SKM-1 (cell line): ENCODE data around the gene ESR2.
"Not testable (repeated sequence)": the region's sequence is repeated elsewhere in the genome, so short reads cannot be mapped to it uniquely, and the experiment has no call there.

Source experiments
- DNase-seq: peaks from one replicate; lab custom pipeline; 2025; ENCODE audit not compliant: unreplicated experiment; lab: John Stamatoyannopoulos, UW

Gene ESR2

GRCh38 chr14:64158608-64159007 is 135.6 kb downstream of the ESR2 start:
- no peak for DNase-seq

GRCh38 chr14:64149921-64150320 is 144.2 kb downstream of the ESR2 start:
- no peak for DNase-seq

- no peak for DNase-seq
These were observed 146.9 kb downstream of the ESR2 start for GRCh38 chr14:64147126-64147790.

DNA sequence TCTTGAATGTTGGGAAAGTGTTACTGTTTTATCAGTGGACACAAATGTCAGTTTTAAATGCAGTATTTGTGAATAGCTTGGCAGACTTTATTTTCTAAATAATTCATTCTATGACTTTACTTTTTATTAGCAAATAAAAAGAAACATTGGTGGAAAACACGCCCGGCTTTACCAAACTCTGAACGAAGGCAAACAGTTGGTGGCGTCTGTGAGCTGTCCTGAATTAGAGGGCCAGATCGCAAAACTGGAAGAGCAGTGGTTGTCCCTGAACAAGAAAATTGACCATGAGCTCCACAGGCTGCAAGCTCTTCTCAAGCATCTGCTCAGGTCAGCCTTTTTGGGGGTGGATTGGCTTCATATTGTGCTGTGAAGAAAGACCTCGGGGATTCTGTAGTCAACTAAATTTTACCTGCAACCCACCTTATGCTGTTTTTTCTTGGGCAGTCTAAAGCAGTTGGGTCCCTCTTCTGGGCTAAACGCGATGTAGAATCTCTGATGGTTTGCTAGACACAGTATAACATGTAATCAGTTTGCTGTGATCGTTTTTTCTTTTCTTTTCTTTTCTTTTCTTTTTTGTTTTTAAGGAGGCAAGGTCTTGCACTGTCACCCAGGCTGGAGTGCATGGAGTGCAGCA is 156.4 kb downstream of the ESR2 start:
- no peak for DNase-seq

GRCh38 chr14:64126548-64126947 is 167.6 kb downstream of the ESR2 start:
- DNase-seq, result no peak

- DNase-seq, result no peak
These were observed 168.9 kb downstream of the ESR2 start for GRCh38 chr14:64125270-64125669.

DNA sequence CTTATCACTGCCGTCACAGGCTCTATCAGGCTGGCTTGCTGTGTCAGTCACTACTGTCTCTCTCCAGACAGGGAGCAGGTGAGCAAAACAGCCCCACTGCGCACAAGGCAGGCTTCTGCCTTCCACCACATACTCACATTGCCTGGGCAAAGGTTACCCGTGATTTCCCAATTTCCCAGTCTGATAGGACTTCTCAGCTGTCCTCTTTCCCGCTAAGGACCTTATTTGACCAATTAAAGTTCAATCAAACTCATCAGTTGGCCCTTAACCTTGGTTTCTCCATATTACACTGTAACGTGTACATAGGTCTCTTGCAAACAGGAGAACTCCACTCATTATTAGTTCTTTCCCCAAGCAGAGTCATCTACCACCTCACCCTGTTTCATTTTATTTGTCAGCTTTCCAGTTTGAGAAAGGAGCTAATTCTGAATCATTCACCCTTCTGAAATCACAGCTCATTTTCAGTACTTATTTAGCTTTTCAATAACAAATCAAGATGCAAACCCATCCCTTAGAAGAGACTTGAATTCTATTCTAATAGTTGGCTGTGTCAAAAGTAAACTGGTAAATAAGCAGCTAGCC is 170.8 kb downstream of the ESR2 start:
- DNase-seq, result no peak

DNA sequence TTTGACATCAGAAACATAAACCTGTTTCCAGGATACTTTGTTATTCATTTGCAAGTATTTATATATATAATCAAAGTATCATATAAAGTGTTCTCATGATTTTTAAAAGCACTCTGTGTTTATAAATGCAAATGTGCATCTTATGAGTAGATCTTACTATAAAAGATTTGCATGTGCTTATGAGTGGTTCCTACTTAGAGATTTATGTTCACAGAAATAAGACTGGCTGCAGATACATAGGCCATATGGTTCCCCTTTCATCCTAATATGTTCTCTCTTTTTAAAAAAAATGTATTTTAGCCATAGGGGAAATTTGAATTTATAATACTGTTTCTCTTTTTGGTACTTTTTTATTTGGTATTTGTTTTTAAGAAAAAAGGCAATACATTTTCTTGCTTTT is 174.2 kb downstream of the ESR2 start:
- DNase-seq, result no peak

DNA sequence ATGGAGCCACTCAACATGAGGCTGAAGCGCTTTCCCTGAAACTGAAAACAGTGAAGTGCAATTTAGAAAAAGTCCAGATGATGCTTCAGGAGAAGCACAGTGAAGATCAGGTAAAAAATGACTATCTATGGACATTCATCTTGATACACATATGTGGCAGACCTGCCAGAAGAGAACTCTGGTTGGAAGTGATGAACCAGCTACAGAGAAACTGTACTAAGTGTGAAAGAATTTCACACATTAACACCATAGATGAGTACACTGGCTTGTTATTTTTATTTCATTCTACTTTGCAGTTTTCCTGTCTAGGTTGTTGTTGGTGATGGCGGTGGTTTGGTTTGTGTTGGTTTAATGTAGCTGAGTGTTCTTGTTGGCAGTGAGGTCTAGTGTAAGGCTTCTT is 174.7 kb downstream of the ESR2 start:
- DNase-seq, result no peak

DNA sequence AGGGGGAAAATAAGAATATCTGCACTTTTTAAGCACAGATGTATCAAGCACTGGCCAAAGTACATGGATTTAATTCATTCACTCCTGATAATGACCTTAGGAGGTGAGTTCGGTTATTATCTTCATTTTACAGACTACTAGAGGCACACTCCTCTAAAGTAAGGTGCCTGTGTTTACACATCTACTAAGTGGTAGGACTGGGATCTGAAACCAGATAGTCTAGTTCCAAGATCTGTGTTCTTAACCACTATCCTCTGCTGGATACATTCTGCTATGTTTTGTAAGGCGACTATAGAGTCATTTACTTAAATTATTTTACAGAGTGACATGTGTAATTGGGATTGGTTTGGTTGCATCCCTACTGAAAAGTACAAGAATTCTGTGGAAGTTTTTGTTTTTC is 175.3 kb downstream of the ESR2 start:
- DNase-seq, result no peak

DNA sequence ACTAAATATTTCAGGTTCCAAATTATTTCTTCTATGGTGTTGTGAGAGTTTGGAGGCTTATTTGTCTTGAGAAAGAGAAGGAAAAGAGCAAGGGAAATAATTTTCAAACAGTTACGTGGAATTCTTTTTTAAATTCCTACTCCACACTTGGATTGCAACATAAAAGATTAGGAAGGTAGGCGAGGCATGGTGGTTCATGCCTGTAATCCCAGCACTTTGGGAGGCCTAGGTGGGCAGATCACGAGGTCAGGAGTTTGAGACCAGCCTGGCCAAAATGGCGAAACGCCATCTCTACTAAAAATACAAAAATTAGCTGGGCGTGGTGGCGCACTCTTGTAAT is 175.8 kb downstream of the ESR2 start:
- not testable (repeated sequence) for DNase-seq

DNA sequence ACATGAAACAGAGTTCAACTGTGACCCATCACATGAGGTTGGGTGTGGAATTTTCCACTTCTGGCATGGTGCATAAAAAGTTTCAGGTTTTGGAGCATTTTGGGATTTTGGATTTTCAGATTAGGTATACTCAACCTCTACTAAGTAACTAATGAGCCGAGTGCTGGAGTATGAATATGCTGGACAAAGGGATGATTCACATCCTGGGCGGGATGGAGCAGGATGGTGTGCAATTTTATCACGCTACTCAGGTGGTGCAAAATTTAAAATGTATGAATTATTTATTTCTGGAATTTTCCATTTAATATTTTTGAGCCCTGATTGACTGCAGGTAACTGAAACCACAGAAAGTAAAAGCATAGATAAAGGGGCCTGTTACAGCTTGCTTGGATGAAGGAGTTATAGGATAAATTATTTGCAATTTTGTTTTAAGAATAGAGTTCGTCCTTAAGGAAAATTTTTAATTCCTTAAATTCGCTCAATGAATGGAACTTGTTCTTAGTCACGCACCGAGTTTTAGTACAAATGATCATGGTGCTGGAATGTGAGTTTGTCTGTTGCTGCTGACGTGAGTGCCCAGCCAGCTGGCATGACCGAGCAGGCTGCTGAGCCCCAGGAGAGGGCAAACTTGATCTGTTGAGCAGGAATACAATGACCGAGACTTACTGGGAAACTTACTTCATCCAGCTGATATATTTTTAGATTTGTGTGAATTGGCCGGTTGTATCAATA is 176.3 kb downstream of the ESR2 start:
- no peak for DNase-seq

DNA sequence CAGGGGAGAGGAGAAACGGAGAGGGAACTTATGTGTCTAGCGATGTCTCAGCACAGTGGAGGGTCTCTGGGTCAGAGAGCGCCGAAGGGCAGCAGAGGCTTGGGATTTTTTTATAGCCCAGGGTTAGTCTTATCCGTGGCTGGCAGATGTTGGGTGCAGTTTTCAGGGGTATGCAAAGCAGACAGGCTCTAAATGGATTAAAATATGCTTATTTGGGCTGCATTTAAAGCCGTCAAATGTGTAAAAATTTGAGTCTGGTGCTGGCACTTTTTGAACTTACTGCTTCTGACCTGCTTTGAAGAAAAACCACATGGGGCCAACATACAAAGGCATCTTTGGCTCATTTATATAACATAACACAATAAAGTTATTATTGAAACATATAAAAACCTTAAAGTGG is 178.8 kb downstream of the ESR2 start:
- no peak for DNase-seq

- DNase-seq, result no peak
These were observed 179.4 kb downstream of the ESR2 start for GRCh38 chr14:64114796-64115195.

- peak; percentile 2 for DNase-seq
These were observed 180.0 kb downstream of the ESR2 start for GRCh38 chr14:64114166-64114565.

DNA sequence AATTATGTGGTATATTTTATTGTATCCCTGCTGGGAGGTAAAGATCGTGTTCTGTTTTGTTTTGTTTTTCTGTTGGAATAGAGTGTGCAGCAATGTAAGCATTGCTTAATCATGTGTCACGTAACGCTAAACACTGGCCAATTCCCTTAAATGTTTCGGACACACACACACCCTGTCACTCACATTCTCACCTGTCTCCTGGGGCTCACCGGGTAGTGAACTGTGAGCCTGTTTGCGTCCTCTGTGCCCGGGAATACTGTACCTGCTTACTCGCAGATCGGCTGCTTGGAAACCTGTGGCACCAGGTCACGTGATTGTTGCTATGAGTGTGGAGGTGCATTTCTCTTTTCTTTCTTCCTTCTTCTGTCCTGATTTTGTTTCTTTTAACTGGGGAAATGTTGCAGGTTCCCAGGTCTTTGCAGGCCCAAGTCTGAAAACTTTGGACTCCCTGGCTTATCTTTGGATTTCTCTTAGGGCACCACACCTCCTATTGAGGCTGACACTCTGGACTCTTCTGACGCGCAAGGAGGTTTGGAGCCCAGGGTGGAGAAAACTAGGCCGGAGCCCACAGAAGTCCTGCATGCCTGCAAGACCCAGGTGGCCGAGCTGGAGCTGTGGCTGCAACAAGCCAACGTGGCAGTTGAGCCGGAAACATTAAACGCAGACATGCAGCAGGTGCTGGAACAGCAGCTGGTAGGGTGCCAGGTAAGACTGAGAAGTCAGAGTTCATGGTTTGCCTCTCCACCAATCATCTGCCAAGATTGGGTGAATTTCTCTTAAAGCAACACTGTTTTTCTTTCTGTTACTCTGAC is 181.1 kb downstream of the ESR2 start:
- DNase-seq, result no peak

GRCh38 chr14:64110802-64111201 is 183.4 kb downstream of the ESR2 start:
- DNase-seq, result no peak

DNA sequence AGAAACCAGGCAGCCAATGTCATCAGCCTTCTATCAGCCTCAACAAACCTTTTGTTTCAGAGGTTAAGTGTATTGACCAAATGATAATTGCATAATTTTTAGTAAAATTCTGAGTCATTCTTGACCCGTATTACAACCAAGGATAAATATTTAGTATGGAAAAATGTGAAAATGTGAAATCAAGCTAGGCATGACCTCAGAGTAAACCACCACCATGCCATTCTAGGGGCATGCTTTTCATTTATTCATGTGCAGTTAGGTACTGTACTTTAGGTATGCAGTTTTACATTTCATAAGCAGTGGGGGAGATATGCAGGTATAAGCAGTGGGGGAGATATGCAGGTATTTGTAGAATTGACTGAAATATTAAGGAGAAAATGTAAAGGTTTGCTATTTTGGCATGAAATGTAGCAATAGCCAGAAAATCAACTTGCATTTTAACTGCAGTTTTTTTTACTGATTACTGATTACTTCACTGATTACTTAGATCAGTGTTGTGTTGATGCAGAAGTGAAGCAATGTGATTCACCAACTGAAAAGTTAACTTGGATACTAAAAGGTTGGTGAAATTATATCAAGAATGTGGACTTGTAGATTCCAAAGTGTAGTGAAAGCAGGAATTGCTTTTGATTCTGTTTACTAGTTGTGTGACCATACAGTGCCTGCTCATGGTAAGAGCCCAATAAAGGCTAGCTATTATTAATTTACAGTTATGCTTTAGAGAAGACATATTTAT is 184.2 kb downstream of the ESR2 start:
- no peak for DNase-seq

- no peak for DNase-seq
These were observed 186.7 kb downstream of the ESR2 start for GRCh38 chr14:64107438-64107837.

DNA sequence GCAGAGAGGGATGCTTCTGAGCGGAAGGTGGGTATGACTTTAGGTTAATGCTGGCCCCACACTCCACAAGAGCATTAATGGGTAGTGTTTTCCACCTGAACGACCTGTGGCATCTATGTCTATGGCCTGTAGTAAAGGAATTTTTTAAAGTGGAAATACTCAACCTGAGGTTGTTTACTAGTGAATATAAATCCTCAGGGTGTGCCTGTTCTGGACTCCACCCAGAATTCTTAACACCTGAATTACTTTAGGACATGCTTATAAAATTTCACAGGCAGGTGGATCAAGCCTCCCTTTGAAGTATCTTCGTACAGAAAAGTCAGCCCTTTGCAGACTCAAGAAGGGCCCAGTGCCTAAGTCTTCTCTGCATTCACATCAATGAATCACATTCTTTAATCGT is 196.1 kb downstream of the ESR2 start:
- no peak for DNase-seq

DNA sequence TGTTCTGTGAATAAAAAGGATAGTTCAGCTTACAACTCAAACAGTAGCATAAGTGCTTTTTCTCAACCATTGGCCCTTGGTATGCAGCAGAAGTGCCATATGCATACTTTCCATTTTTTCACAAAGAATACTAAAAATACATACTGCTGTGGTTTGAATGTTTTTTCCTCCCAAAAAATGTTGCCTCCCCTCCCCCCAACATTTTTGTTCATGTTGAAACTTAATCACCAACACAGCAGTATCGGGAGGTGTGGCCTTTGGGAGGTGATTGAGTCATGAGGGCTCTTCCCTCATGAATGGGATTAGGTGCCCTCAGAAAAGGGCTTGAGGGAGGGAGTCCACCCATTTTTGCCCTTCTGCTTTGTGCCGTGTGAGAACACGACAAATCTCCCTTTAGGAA is 198.6 kb downstream of the ESR2 start:
- no peak for DNase-seq
